ENCODE results near the gene MEIKIN. TPM values are rescaled to one million over a fixed set of nuclear protein-coding genes. Genes with fewer than 3 reads are reported as not detected.

MEIKIN gene
- total and polyA plus RNA-seq, 2 of the 8 experiments (the other 6 are each of a cell fraction or from before 2014, with no cell fraction given) = not detected

DNA sequence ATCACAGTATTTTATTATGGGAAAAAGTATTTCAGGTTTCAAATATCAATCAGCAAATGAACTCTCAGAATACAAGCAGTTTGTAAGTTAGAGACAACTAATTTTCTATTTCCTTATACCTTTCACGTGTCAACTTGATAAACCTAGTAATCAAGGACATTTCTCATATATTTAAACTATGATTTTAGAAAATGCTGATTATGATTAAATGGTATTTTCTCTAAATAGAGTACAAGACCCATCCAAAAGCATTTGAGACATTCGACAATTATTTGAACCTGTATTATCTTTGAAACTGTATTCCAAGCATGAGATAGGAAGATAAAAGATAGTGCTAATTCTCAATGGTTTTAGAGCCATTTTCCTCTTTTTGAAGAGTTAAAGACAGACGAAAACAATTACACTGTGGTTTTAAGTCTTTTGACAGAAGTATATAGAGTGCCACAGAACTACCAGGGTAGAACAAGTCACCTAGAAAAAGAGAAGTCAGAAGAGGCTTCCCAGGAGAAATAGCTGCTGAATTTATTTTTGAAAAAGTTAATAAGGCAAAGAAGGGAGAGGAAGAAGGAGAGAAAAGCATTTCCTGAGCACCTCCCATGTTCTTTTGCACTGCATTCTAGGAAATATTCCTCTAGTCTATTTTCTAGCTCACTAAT, 5.6 kb downstream of the MEIKIN start:
- no peaks in the 10 kb centered on the region for H3K79me1 ChIP-seq (ENCODE audit: low read depth, low read length)
- H3K23ac ChIP-seq (ENCODE audit: insufficient read length) = no peak overlapping the region
- H2BK5ac ChIP-seq (ENCODE audit: low read depth, low read length) = no peak overlapping the region
- no peak for TF ChIP-seq SIX5 (IDR thresholded peaks at IDR 0.05; ENCODE audit: low read depth, low read length)
- TF ChIP-seq BRCA1 (IDR thresholded peaks at IDR 0.05; ENCODE audit: low read depth, low read length) = no peak
- no peak for TF ChIP-seq CHD2 (IDR thresholded peaks at IDR 0.05; ENCODE audit: low read length)
- no peak for TF ChIP-seq SP2 (IDR thresholded peaks at IDR 0.05; ENCODE audit: low read length)
- DNase-seq (ENCODE audit: low read depth in 1 of 2, low spot score in 2 of 2) = no peak
- H2AFZ ChIP-seq (ENCODE audit: low read length) = no peak overlapping the region
- H3K56ac ChIP-seq (replicated peaks; ENCODE audit: insufficient read length, low read depth, low read length) = no peak overlapping the region
- ChIA-PET CTCF (ENCODE audit: partially characterized antibody) (no interaction called here), POLR2A (ENCODE audit: partially characterized antibody) (interaction anchor here (1.6 kb wide), 1 partner anchor 14 kb away, joined by 3 read pairs; no protein-coding TSS in a partner anchor)
- H4K91ac ChIP-seq (replicated peaks; ENCODE audit: insufficient read length, low read length) = no peak overlapping the region
- H3K23me2 ChIP-seq (ENCODE audit: low read depth, low read length) = peaks cover 3% of the 10 kb centered on the region; the same call in 1 of the 2 replicates
- no peak overlapping the region for H3K14ac ChIP-seq (ENCODE audit: insufficient read length)
- no peak overlapping the region for H4K5ac ChIP-seq (ENCODE audit: insufficient read length, low read depth, low read length)
- no peak overlapping the region for H2BK120ac ChIP-seq (replicated peaks; ENCODE audit: low read depth, low read length)
- no peak overlapping the region for H2BK12ac ChIP-seq (ENCODE audit: low read depth, low read length)
- FAIRE-seq = no peak
- no peak overlapping the region for H2BK15ac ChIP-seq (ENCODE audit: low read length)
- 59% methylated on average over 3 of the region's 3 CpGs; no CpG with 5 or more reads in 1 of the 2 experiments for WGBS, 2 experiments (ENCODE audit: extremely low coverage in 1 of 2, insufficient coverage in 1 of 2, insufficient read length in 1 of 2, insufficient replicate concordance in 2 of 2, low coverage in 1 of 2, low lambda C conversion rate in 2 of 2, missing lambda C conversion rate in 1 of 2)
- no peak overlapping the region for H4K8ac ChIP-seq (ENCODE audit: extremely low read depth, insufficient read depth, low read length)
- H3K9ac ChIP-seq (replicated peaks in 1 of 4; ENCODE audit: extremely low read depth in 1 of 4, low read depth in 3 of 4, low read length in 3 of 4) = no peak overlapping the region
- H3K4me3 ChIP-seq (ENCODE audit: extremely low read depth in 1 of 4, insufficient read depth in 2 of 4, low read depth in 3 of 4, low read length in 4 of 4) = no peak overlapping the region
- H3K18ac ChIP-seq (ENCODE audit: extremely low read depth, low read length) = no peak overlapping the region
- no peak overlapping the region for H3K27ac ChIP-seq (ENCODE audit: low read depth, low read length)
- H3K4ac ChIP-seq (replicated peaks; ENCODE audit: insufficient read length, low read depth, low read length) = no peak overlapping the region
- no peaks in the 10 kb centered on the region for H3K27me3 ChIP-seq (replicated peaks in 1 of 4; ENCODE audit: control insufficient read depth in 3 of 4, extremely low read depth in 1 of 4, insufficient read depth in 3 of 4, low read length in 3 of 4)
- no peaks in the 10 kb centered on the region for H3K4me1 ChIP-seq (replicated peaks in 1 of 4; ENCODE audit: control insufficient read depth in 3 of 4, insufficient read depth in 4 of 4, low read length in 3 of 4)
- no peak overlapping the region for H3K4me2 ChIP-seq (ENCODE audit: insufficient read depth in 1 of 2, low read depth in 2 of 2, low read length in 2 of 2)
- H2AK5ac ChIP-seq (ENCODE audit: low read depth, low read length) = no peak overlapping the region
- H3K36me3 ChIP-seq (ENCODE audit: control insufficient read depth in 2 of 4, insufficient read depth in 4 of 4, low read length in 3 of 4) = no peaks in the 10 kb centered on the region
- no peak overlapping the region for H2BK20ac ChIP-seq (ENCODE audit: low read length)
- no peaks in the 10 kb centered on the region for H3K79me2 ChIP-seq (ENCODE audit: control insufficient read depth in 1 of 2, insufficient read depth in 2 of 2, low read length in 2 of 2)
- no peaks in the 10 kb centered on the region for H3K9me3 ChIP-seq (ENCODE audit: insufficient read depth in 2 of 2, low read depth in 1 of 2, low read length in 1 of 2)
- H4K20me1 ChIP-seq (replicated peaks in 1 of 2; ENCODE audit: control insufficient read depth in 1 of 2, insufficient read depth in 2 of 2, low read length in 2 of 2) = no peaks in the 10 kb centered on the region
